CD14-positive monocyte (primary cell): ENCODE data around the gene TRAPPC12. TPM values are rescaled to one million over a fixed set of nuclear protein-coding genes. Genes with fewer than 3 reads are reported as not detected.

Experiments used
- DNase-seq, 3 donors: peaks; one replicate each; pipeline ENCODE4 v3.0.0-alpha.2; 2011 to 2022
- H2AFZ ChIP-seq: 2 replicates; pipeline ENCODE4 v1.6.0; 2012; ENCODE audit warnings: mild to moderate bottlenecking, low read depth, low read length, inconsistent platforms; ENCODE audit not compliant: insufficient read depth, poor library complexity, severe bottlenecking
- H3K27ac ChIP-seq, 2 donors: 1 replicate in 1 of 2; 2 replicates in 1 of 2; pipeline ENCODE4 v1.5.1; 2012 to 2013; ENCODE audit warnings: low read length in 2 of 2, control low read depth in 1 of 2, inconsistent platforms in 1 of 2, low read depth in 1 of 2, mild to moderate bottlenecking in 1 of 2
- H3K27me3 ChIP-seq, 2 donors: one replicate each; pipeline versions ENCODE4 v1.6.0 to v1.6.1; 2011 to 2013; ENCODE audit warnings: low read length in 2 of 2; ENCODE audit not compliant: control insufficient read depth in 2 of 2, insufficient read depth in 2 of 2
- H3K36me3 ChIP-seq, 2 donors: replicated peaks in 1 of 2; 1 replicate in 1 of 2; 2 replicates in 1 of 2; pipeline versions ENCODE4 v1.5.1 to v1.6.1; 2012 to 2013; ENCODE audit warnings: low read length in 2 of 2, control low read depth in 1 of 2, inconsistent platforms in 1 of 2, mild to moderate bottlenecking in 1 of 2; ENCODE audit not compliant: insufficient read depth in 2 of 2, control insufficient read depth in 1 of 2
- H3K4me1 ChIP-seq, 2 donors: 1 replicate in 1 of 2; 2 replicates in 1 of 2; pipeline versions ENCODE4 v1.5.1 to v1.6.1; 2012 to 2013; ENCODE audit warnings: low read length in 2 of 2, control low read depth in 1 of 2, inconsistent platforms in 1 of 2, mild to moderate bottlenecking in 1 of 2, moderate library complexity in 1 of 2; ENCODE audit not compliant: insufficient read depth in 2 of 2, control insufficient read depth in 1 of 2
- H3K4me2 ChIP-seq: replicated peaks from 2 replicates; pipeline ENCODE3; 2012; ENCODE audit warnings: low read length, moderate library complexity, mild to moderate bottlenecking; ENCODE audit not compliant: poor library complexity, severe bottlenecking; ENCODE audit errors: extremely low read depth
- H3K4me3 ChIP-seq, 3 experiments: fragments of 200-600 bp in 1 of 3; sonication (generic) in 1 of 3; replicated peaks in 1 of 3; 1 replicate in 2 of 3; 2 replicates in 1 of 3; pipeline ENCODE4 v1.5.1; 2011 to 2013; ENCODE audit warnings: low read length in 3 of 3, mild to moderate bottlenecking in 3 of 3, control low read depth in 2 of 3, low read depth in 2 of 3, inconsistent platforms in 1 of 3, moderate library complexity in 1 of 3
- H3K79me2 ChIP-seq: 2 replicates; pipeline ENCODE4 v1.6.0; 2012; ENCODE audit warnings: mild to moderate bottlenecking, control low read depth, inconsistent platforms, low read length, moderate library complexity; ENCODE audit not compliant: insufficient read depth
- H3K9ac ChIP-seq: 2 replicates; pipeline ENCODE4 v1.6.0; 2017; ENCODE audit warnings: low read length, mild to moderate bottlenecking; ENCODE audit not compliant: insufficient read depth, poor library complexity, severe bottlenecking
- H3K9me3 ChIP-seq, 2 donors: replicated peaks in 1 of 2; 1 replicate in 1 of 2; 2 replicates in 1 of 2; pipeline versions ENCODE4 v1.5.1 to v1.6.1; 2012 to 2013; ENCODE audit warnings: low read length in 2 of 2, control low read depth in 1 of 2; ENCODE audit not compliant: control insufficient read depth in 1 of 2, insufficient read depth in 1 of 2
- H4K20me1 ChIP-seq: 2 replicates; pipeline ENCODE4 v1.6.0; 2012; ENCODE audit warnings: mild to moderate bottlenecking, low read length, control low read depth, moderate library complexity; ENCODE audit not compliant: insufficient read depth
- H3K27ac Mint-ChIP-seq, 7 donors: one replicate each; pipeline ENCODE4 v1.8.0; 2020; ENCODE audit warnings: mild to moderate bottlenecking in 7 of 7, mixed read lengths in 7 of 7, moderate library complexity in 6 of 7, inconsistent platforms in 2 of 7
- H3K27me3 Mint-ChIP-seq, 3 donors: one replicate each; pipeline ENCODE4 v1.8.0; 2021 to 2022; ENCODE audit warnings: low read depth in 3 of 3, mild to moderate bottlenecking in 3 of 3, mixed read lengths in 3 of 3, moderate library complexity in 3 of 3, inconsistent platforms in 1 of 3
- H3K36me3 Mint-ChIP-seq, 2 donors: one replicate each; pipeline ENCODE4 v1.8.0; 2020; ENCODE audit warnings: mixed read lengths in 2 of 2, inconsistent platforms in 1 of 2, mild to moderate bottlenecking in 1 of 2
- H3K4me1 Mint-ChIP-seq: one replicate; pipeline ENCODE4 v1.8.0; 2020; ENCODE audit warnings: mild to moderate bottlenecking, mixed read lengths
- H3K4me3 Mint-ChIP-seq, 2 donors: one replicate each; pipeline ENCODE4 v1.8.0; 2020; ENCODE audit warnings: mild to moderate bottlenecking in 2 of 2, mixed read lengths in 2 of 2, moderate library complexity in 1 of 2
- H3K9me3 Mint-ChIP-seq, 7 donors: one replicate each; pipeline ENCODE4 v1.8.0; 2020 to 2022; ENCODE audit warnings: mixed read lengths in 7 of 7, mild to moderate bottlenecking in 6 of 7, moderate library complexity in 6 of 7, inconsistent platforms in 2 of 7
- CTCF ChIP-seq: fragments of 200-600 bp; IDR thresholded peaks from one replicate; pipeline ENCODE4 v1.8.0; 2022; ENCODE audit warnings: antibody characterized with exemption, mild to moderate bottlenecking
- WGBS: methylation state at CpG from one replicate; pipeline ENCODE4 v1.1.5; 2013; ENCODE audit warnings: missing lambda C conversion rate; ENCODE audit not compliant: insufficient coverage; 5-methylcytosine and 5-hydroxymethylcytosine counted together
- intact Hi-C, 2 donors: fragments of 100-400 bp; cut with micrococcal nuclease; formaldehyde crosslinking; loops; one replicate each; pipeline versions ENCODE4 v1.15.0 to v1.15.1; 2023
- polyA plus RNA-seq, 3 donors: library from polyadenylated mRNA; depleted of rRNA in 1 of 3; unstranded in 2 of 3; stranded (reverse) in 1 of 3; fragments of 300-500 nt in 2 of 3; fragments of >200 nt in 1 of 3; fragmentation: Illumina TruSeq in 2 of 3; gene quantifications; 1 replicate in 2 of 3; 2 replicates in 1 of 3; pipeline ENCODE4 v1.2.3, GENCODE V29; 2012 to 2021

TRAPPC12 gene
- polyA plus RNA-seq, 3 donors = 26.6 to 72.1 (median 44.7) TPM

DNA sequence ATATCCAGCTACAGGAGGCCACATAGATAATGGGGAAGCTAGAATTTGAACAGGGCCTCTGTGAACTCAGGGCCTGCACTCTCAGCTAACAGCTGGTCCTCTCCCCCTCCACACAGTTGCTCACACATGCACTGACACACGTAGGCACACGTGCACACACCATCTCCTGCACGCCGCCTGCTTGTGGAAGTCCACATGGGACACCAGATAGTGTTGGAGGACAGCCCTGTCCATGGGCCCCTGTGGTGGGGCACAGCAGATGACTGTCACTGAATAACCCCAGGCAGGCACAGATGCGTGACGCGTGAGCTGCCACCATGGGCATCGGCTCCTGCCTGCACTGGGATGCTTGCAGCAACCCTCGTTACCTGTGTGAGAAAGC lies 87.0 kb downstream of the TRAPPC12 start:
- peaks cover 81 to 86% of the 10 kb centered on the region in 2 donors for H3K36me3 Mint-ChIP-seq
- Histone ChIP-seq H3K9ac (no peak overlapping the region), H4K20me1 (no peaks in the 10 kb centered on the region), H3K36me3 (peaks cover 80 to 93% of the 10 kb centered on the region in 2 donors), H3K9me3 (no peaks in the 10 kb centered on the region), H3K27me3 (no peaks in the 10 kb centered on the region), H3K79me2 (no peaks in the 10 kb centered on the region), H3K4me2 (no peak overlapping the region), H3K4me3 (no peak overlapping the region), H3K27ac (no peak overlapping the region), H2AFZ (no peak overlapping the region), H3K4me1 (peaks cover 0 to 6% of the 10 kb centered on the region in 2 donors)
- DNase-seq = no peak
- no peaks in the 10 kb centered on the region for H3K27me3 Mint-ChIP-seq
- intact Hi-C loops = no loop called here
- 98% methylated on average over 9 of the region's 9 CpGs for WGBS
- no peak overlapping the region for H3K4me3 Mint-ChIP-seq
- no peaks in the 10 kb centered on the region for H3K9me3 Mint-ChIP-seq
- H3K4me1 Mint-ChIP-seq = peaks cover 2% of the 10 kb centered on the region
- H3K27ac Mint-ChIP-seq = peak overlapping the region in 1 of 7 donors; percentile 23
- TF ChIP-seq CTCF = no peak

GRCh38 chr2:3466966-3467365 lies 87.5 kb downstream of the TRAPPC12 start:
- peaks cover 82 to 95% of the 10 kb centered on the region in 2 donors for H3K36me3 ChIP-seq

More at GRCh38 chr2:3466966-3467365, 87.5 kb downstream of the TRAPPC12 start:
- Histone ChIP-seq H4K20me1 (no peaks in the 10 kb centered on the region), H3K9ac (no peak overlapping the region), H3K4me1 (peaks cover 0 to 2% of the 10 kb centered on the region in 2 donors), H3K27me3 (no peaks in the 10 kb centered on the region), H3K4me2 (no peak overlapping the region), H3K4me3 (no peak overlapping the region), H3K79me2 (no peaks in the 10 kb centered on the region), H2AFZ (no peak overlapping the region), H3K9me3 (no peaks in the 10 kb centered on the region), H3K27ac (no peak overlapping the region)
- 94% methylated on average over 10 of the region's 14 CpGs for WGBS
- Mint-ChIP-seq H3K4me3 (no peak overlapping the region), H3K27me3 (no peaks in the 10 kb centered on the region), H3K36me3 (peaks cover 86 to 91% of the 10 kb centered on the region in 2 donors), H3K27ac (peak overlapping the region in 1 of 7 donors; percentile 13), H3K9me3 (no peaks in the 10 kb centered on the region), H3K4me1 (no peaks in the 10 kb centered on the region)
- DNase-seq = no peak
- intact Hi-C loops = no loop called here
- TF ChIP-seq CTCF = no peak
